K562 (cell line): ENCODE measurements around the gene TMEM87A. TPM values are rescaled to one million over a fixed set of nuclear protein-coding genes. Genes with fewer than 3 reads are reported as not detected.

ENCODE experiments used
- ATAC-seq: fragments of 200-7000 bp; cut with Tn5 transposase; 3 replicates; pipeline ENCODE4 v1.9.1; 2020; ENCODE audit warnings: moderate library complexity
- BruUV-seq: library from RNA; stranded (reverse); fragments of 400-500 nt; replicated peaks from 2 replicates; lab custom pipeline; 2021; lab: Mats Ljungman, UMichigan
- CTCF ChIA-PET: fragments of 300-600 bp; formaldehyde crosslinking; extraction: SDS; loops from one replicate; lab custom pipeline; 2021; ENCODE audit warnings: low intra/inter-chr PET ratio; lab: Yijun Ruan, JAX
- POLR2A ChIA-PET: fragments of 300-600, 350-650 bp; sonication (Branson Sonifier 250); formaldehyde crosslinking; extraction: SDS; loops from one replicate; lab custom pipeline; 2021; ENCODE audit warnings: antibody characterized with exemption, inconsistent platforms; lab: Yijun Ruan, JAX
- DNase-seq, 4 experiments: peaks; one replicate each; pipeline versions ENCODE4 v3.0.0 to v3.0.0-alpha.2; 2011 to 2018; ENCODE audit warnings: low spot score in 3 of 4, mixed read lengths in 3 of 4; ENCODE audit errors: extremely low read depth in 1 of 4
- FAIRE-seq: peaks from 2 replicates; lab custom pipeline; 2011; peaks lifted over from hg19 to GRCh38; lab: Jason Lieb, UNC
- H2AFZ ChIP-seq: 2 replicates; pipeline ENCODE4 v1.6.0; 2011; ENCODE audit warnings: low read depth, low read length, control low read depth, inconsistent platforms
- H3K27ac ChIP-seq: fragments of 200-600 bp; 3 replicates; pipeline ENCODE4 v1.8.0; 2011; ENCODE audit warnings: low read depth, mild to moderate bottlenecking, control low read depth, inconsistent platforms, low read length, moderate library complexity, mixed read lengths; ENCODE audit errors: extremely low read depth
- H3K27me3 ChIP-seq, 2 experiments: fragments of 300-600 bp in 1 of 2; 2 replicates in 1 of 2; 3 replicates in 1 of 2; pipeline versions ENCODE4 v1.6.0 to v1.8.0; 2011; ENCODE audit warnings: inconsistent platforms in 2 of 2, low read length in 2 of 2, mild to moderate bottlenecking in 1 of 2, mixed read lengths in 1 of 2, moderate library complexity in 1 of 2; ENCODE audit not compliant: control insufficient read depth in 2 of 2, insufficient read depth in 2 of 2
- H3K36me3 ChIP-seq: fragments of 300-600 bp; 3 replicates; pipeline ENCODE4 v1.8.0; 2011; ENCODE audit warnings: mild to moderate bottlenecking, low read length, inconsistent platforms; ENCODE audit not compliant: control insufficient read depth, insufficient read depth
- H3K4me1 ChIP-seq, 2 experiments: fragments of 200-600 bp in 1 of 2; replicated peaks in 1 of 2; 2 replicates in 1 of 2; 3 replicates in 1 of 2; pipeline versions ENCODE4 v1.5.1 to v1.8.0; 2011; ENCODE audit warnings: inconsistent platforms in 2 of 2, low read length in 2 of 2, mild to moderate bottlenecking in 1 of 2, mixed read lengths in 1 of 2, moderate library complexity in 1 of 2; ENCODE audit not compliant: control insufficient read depth in 2 of 2, insufficient read depth in 2 of 2
- H3K4me2 ChIP-seq: 2 replicates; pipeline ENCODE4 v1.6.1; 2011; ENCODE audit warnings: low read length, control low read depth, inconsistent platforms, mixed read lengths; ENCODE audit not compliant: insufficient read depth
- H3K4me3 ChIP-seq: fragments of 200-600 bp; sonication (generic), shearing (Covaris generic); 2 replicates; pipeline ENCODE4 v1.5.1; 2016; ENCODE audit warnings: control low read depth, inconsistent platforms
- H3K79me2 ChIP-seq: fragments of 200-600 bp; 3 replicates; pipeline ENCODE4 v1.8.0; 2011; ENCODE audit warnings: low read length, inconsistent platforms; ENCODE audit not compliant: control insufficient read depth, insufficient read depth
- H3K9ac ChIP-seq, 2 experiments: 2 replicates each; pipeline versions ENCODE4 v1.6.0 to v1.6.1; 2011; ENCODE audit warnings: low read depth in 2 of 2, low read length in 2 of 2, control low read depth in 1 of 2, inconsistent platforms in 1 of 2, mild to moderate bottlenecking in 1 of 2, mixed read lengths in 1 of 2; ENCODE audit not compliant: insufficient read depth in 1 of 2
- H3K9me1 ChIP-seq: one replicate; pipeline ENCODE4 v1.6.0; 2011; ENCODE audit warnings: inconsistent platforms, mild to moderate bottlenecking, low read length, moderate library complexity; ENCODE audit not compliant: control insufficient read depth, insufficient read depth
- H3K9me3 ChIP-seq: replicated peaks from 2 replicates; pipeline ENCODE4 v1.5.1; 2011; ENCODE audit warnings: low read depth, low read length, inconsistent platforms; ENCODE audit not compliant: control insufficient read depth, insufficient read depth
- H4K20me1 ChIP-seq: replicated peaks from 2 replicates; pipeline ENCODE4 v1.6.1; 2011; ENCODE audit warnings: low read length, inconsistent platforms, mixed read lengths; ENCODE audit not compliant: control insufficient read depth, insufficient read depth
- ARID1B ChIP-seq: fragments of 450-650 bp; IDR thresholded peaks from 2 replicates; pipeline ENCODE4 v1.6.1; 2016; ENCODE audit warnings: antibody characterized with exemption, mild to moderate bottlenecking, inconsistent platforms
- ATF4 ChIP-seq: fragments of 450-650 bp; formaldehyde crosslinking; IDR thresholded peaks from 2 replicates; pipeline ENCODE4 v1.4.0; 2022; ENCODE audit warnings: mild to moderate bottlenecking, moderate library complexity
- CBX8 ChIP-seq: fragments of 200-600 bp; sonication (generic); IDR thresholded peaks from 2 replicates; pipeline ENCODE4 v1.6.1; 2012; ENCODE audit warnings: borderline replicate concordance, mixed run types, low read depth, mild to moderate bottlenecking, moderate library complexity, mixed read lengths, low read length, control low read depth, inconsistent platforms; ENCODE audit not compliant: poor library complexity, severe bottlenecking; ENCODE audit errors: extremely low read depth
- FOXK2 ChIP-seq, 2 experiments: fragments of 450-650 bp; IDR thresholded peaks in 1 of 2; conservative IDR thresholded peaks in 1 of 2; 2 replicates each; pipeline ENCODE4 v1.6.1; 2016; ENCODE audit warnings: low read depth in 2 of 2, mild to moderate bottlenecking in 1 of 2
- IFI16 ChIP-seq: fragments of 250-450 bp; sonication (Bioruptor Pico); IDR thresholded peaks from 2 replicates; pipeline ENCODE4 v2.1.2; 2022; ENCODE audit warnings: mild to moderate bottlenecking, inconsistent platforms
- NBN ChIP-seq: fragments of 450-650 bp; IDR thresholded peaks from 2 replicates; pipeline ENCODE4 v1.6.1; 2016; ENCODE audit warnings: low read depth, mild to moderate bottlenecking
- NCOA4 ChIP-seq: fragments of 450-650 bp; IDR thresholded peaks from 2 replicates; pipeline ENCODE4 v1.6.1; 2018; ENCODE audit warnings: mild to moderate bottlenecking; ENCODE audit not compliant: partially characterized antibody
- TRIM28 ChIP-seq: fragments of 450-650 bp; IDR thresholded peaks from 2 replicates; pipeline ENCODE4 v1.6.1; 2017
- ZBTB34 ChIP-seq: fragments of 250-450 bp; sonication (Bioruptor Pico); IDR thresholded peaks from 2 replicates; pipeline ENCODE4 v1.8.0; 2021; ENCODE audit warnings: mild to moderate bottlenecking, moderate library complexity
- ZNF184 ChIP-seq: sonication (generic); formaldehyde crosslinking; IDR thresholded peaks from 2 replicates; pipeline ENCODE4 v1.5.0; 2020; ENCODE audit warnings: missing genetic modification reagents
- ZNF518B ChIP-seq: fragments of 250-450 bp; sonication (Bioruptor Pico); IDR thresholded peaks from 2 replicates; pipeline ENCODE4 v1.5.0; 2021; ENCODE audit warnings: mild to moderate bottlenecking, moderate library complexity
- ZZZ3 ChIP-seq: fragments of 450-650 bp; IDR thresholded peaks from 2 replicates; pipeline ENCODE4 v1.6.1; 2016; ENCODE audit warnings: antibody characterized with exemption, mild to moderate bottlenecking, moderate library complexity
- WGBS: fragments of 100-300 bp; shearing (Covaris generic); methylation state at CpG from one replicate; pipeline ENCODE4 v1.1.6; 2016; ENCODE audit warnings: low coverage, mixed read lengths; ENCODE audit not compliant: insufficient coverage; ENCODE audit errors: missing lambda C conversion rate; 5-methylcytosine and 5-hydroxymethylcytosine counted together
- in situ Hi-C: fragments of 300-500 bp; cut with MboI; formaldehyde crosslinking; loops from 4 replicates; pipeline ENCODE4 v1.15.0; 2018; ENCODE audit warnings: inconsistent platforms, mixed read lengths
- intact Hi-C: fragments of 100-400 bp; cut with micrococcal nuclease; formaldehyde crosslinking; loops from 2 replicates; pipeline ENCODE4 v1.14.2; 2022
- polyA plus RNA-seq, 8 experiments: library from polyadenylated mRNA; depleted of rRNA in 4 of 8; stranded (reverse) in 5 of 8; unstranded in 3 of 8; fragments of >200 nt; fragmentation: Nextera tagmentation in 2 of 8; fragmentation: Illumina TruSeq in 1 of 8; extraction: Ambion mirVana in 2 of 8; extraction: Trizol in 1 of 8; gene quantifications; 2 replicates each; pipeline versions ENCODE4 v1.2.1 to v1.2.3, GENCODE V29; 2011 to 2014; ENCODE audit warnings: inconsistent platforms in 1 of 8, missing spikeins in 1 of 8
- total RNA-seq, 7 experiments: library from RNA; depleted of rRNA in 6 of 7; stranded (reverse); fragments of >200 nt in 6 of 7; fragmentation: Illumina TruSeq in 2 of 7; extraction: Trizol in 2 of 7; gene quantifications; 2 replicates each; pipeline versions ENCODE4 v1.2.1 to v1.2.3, GENCODE V29; 2011 to 2021; ENCODE audit warnings: low replicate concordance in 1 of 7
- TF ChIP-seq, protein P1 (sequence below): sonication (generic); formaldehyde crosslinking; IDR thresholded peaks from 2 replicates; pipeline ENCODE4 v1.8.1; 2023; ENCODE audit warnings: mild to moderate bottlenecking, missing genetic modification reagents

The TMEM87A gene
- total and polyA plus RNA-seq, 9 of the 15 experiments (the other 6 are each of a cell fraction or from before 2014, with no cell fraction given), result 16.6 to 43.3 (median 29.6) TPM

GRCh38 chr15:42175671-42176070 is 97.6 kb downstream of the TMEM87A start (continued):
- no peak for TF ChIP-seq ZBTB34 (CRISPR knock-in tag)
- no peak for TF ChIP-seq ZZZ3
- no peak for TF ChIP-seq CBX8
- no peak for TF ChIP-seq NCOA4

- Histone ChIP-seq H3K9me1 (no peaks in the 10 kb centered on the region), H3K9me3 (no peaks in the 10 kb centered on the region), H4K20me1 (no peaks in the 10 kb centered on the region), H3K27ac (no peak overlapping the region), H3K4me3 (no peak overlapping the region), H2AFZ (no peak overlapping the region), H3K4me2 (no peak overlapping the region), H3K4me1 (no peaks in the 10 kb centered on the region; a peak in 2 of 5 replicates), H3K27me3 (no peaks in the 10 kb centered on the region), H3K9ac (no peak overlapping the region), H3K36me3 (peaks cover 50% of the 10 kb centered on the region), H3K79me2 (no peaks in the 10 kb centered on the region)
- no TSS peak for BruUV-seq
- DNase-seq (no peak), ATAC-seq (no peak), FAIRE-seq (no peak)
- intact Hi-C loops (no loop called here), in situ Hi-C loops (no loop called here)
- WGBS, result 65% methylated on average over 5 of the region's 5 CpGs
- POLR2A ChIA-PET, result no interaction called here
- CTCF ChIA-PET, result no interaction called here
- TF ChIP-seq NBN (no peak), ATF4 (CRISPR knock-in tag) (no peak), ZNF518B (CRISPR knock-in tag) (no peak), ARID1B (no peak), FOXK2 (conservative IDR thresholded peaks at IDR 0.05 in 1 of 2, IDR thresholded peaks at IDR 0.05 in 1 of 2; ENCODE audit: low read depth in 2 of 2) (no peak), ZNF184 (no peak), TRIM28 (no peak), IFI16 (CRISPR knock-in tag) (no peak)
- TF ChIP-seq, protein P1, sequence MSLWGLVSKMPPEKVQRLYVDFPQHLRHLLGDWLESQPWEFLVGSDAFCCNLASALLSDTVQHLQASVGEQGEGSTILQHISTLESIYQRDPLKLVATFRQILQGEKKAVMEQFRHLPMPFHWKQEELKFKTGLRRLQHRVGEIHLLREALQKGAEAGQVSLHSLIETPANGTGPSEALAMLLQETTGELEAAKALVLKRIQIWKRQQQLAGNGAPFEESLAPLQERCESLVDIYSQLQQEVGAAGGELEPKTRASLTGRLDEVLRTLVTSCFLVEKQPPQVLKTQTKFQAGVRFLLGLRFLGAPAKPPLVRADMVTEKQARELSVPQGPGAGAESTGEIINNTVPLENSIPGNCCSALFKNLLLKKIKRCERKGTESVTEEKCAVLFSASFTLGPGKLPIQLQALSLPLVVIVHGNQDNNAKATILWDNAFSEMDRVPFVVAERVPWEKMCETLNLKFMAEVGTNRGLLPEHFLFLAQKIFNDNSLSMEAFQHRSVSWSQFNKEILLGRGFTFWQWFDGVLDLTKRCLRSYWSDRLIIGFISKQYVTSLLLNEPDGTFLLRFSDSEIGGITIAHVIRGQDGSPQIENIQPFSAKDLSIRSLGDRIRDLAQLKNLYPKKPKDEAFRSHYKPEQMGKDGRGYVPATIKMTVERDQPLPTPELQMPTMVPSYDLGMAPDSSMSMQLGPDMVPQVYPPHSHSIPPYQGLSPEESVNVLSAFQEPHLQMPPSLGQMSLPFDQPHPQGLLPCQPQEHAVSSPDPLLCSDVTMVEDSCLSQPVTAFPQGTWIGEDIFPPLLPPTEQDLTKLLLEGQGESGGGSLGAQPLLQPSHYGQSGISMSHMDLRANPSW (CRISPR knock-in tag), result no peak
Observed at GRCh38 chr15:42172475-42172874, 100.8 kb downstream of the TMEM87A start.
